WTC11 (cell line): Measurements from ENCODE around the gene TNS3.

Source experiments
- RORB ChIP-seq: fragments of 250-450 bp; sonication (Bioruptor Pico); IDR thresholded peaks from 2 replicates; pipeline ENCODE4 v1.9.0; 2021; ENCODE audit warnings: mild to moderate bottlenecking
- ZNF232 ChIP-seq: sonication (generic); formaldehyde crosslinking; IDR thresholded peaks from 2 replicates; pipeline ENCODE4 v1.8.0; 2022; ENCODE audit warnings: mild to moderate bottlenecking, missing genetic modification reagents

DNA sequence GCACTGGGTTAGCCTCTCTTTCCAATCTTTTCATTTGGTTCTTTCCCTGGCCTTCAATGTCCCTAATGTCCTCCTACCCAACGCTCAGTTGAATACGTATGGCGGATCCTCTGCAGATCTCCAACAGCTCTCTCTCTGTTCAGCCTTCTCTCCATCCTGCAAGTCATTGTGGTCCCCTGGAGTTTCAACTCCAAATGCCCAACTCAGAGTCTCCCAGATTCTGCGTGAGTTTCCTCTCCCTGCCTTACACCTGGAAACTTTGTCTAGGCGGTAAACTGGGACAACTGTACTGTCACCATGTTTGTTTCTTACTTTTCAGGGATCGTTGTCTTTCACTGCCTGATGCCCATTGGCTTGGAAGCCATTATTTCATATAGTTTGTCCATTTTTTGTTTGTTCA lies 273.1 kb downstream of the TNS3 start:
- TF ChIP-seq RORB (CRISPR knock-in tag) (no peak), ZNF232 (CRISPR knock-in tag) (no peak)
